HL-60 (cell line): Measurements from ENCODE around the gene CLCNKA.

Source experiments
- CTCF ChIP-seq: IDR thresholded peaks from one replicate; pipeline ENCODE4 v1.5.1; 2011; ENCODE audit warnings: low read length, control low read depth, inconsistent platforms; ENCODE audit not compliant: insufficient read depth
- GABPA ChIP-seq: IDR thresholded peaks from 2 replicates; pipeline ENCODE4 v1.6.1; 2012; ENCODE audit warnings: low read depth
- POLR2AphosphoS5 ChIP-seq: IDR thresholded peaks from 2 replicates; pipeline ENCODE4 v1.6.1; 2012; ENCODE audit warnings: low read depth
- REST ChIP-seq: IDR thresholded peaks from 2 replicates; pipeline ENCODE4 v1.6.1; 2012; ENCODE audit warnings: low read depth; ENCODE audit not compliant: insufficient replicate concordance

GRCh38 chr1:16026723-16027484 lies 5.1 kb downstream of the CLCNKA start:
- TF ChIP-seq CTCF (no peak), POLR2AphosphoS5 (no peak), REST (no peak), GABPA (no peak)
